Activated T-helper 2 cell treated with anti-CD3 and anti-CD28 coated beads, Interferon-gamma antibody, Interleukin-2, Interleukin-4, amounts not matched to agents 10 μg/mL and 5 μg/mL and 100 μg/mL, durations not matched to agents 14 hours and 24 hours and 36 hours (primary cell): Measurements from ENCODE around the gene PVALEF. TPM values are rescaled to one million over a fixed set of nuclear protein-coding genes. Genes with fewer than 3 reads are reported as not detected.

Experiments
- total RNA-seq: library from RNA; stranded (reverse); gene quantifications from 2 replicates; pipeline ENCODE4 v1.2.3, GENCODE V29; 2022

PVALEF gene
- total RNA-seq, 1 donor from 2014 or later, result not detected

Other genes starting within 250 kb of the PVALEF start
- gene CHMP6, start 173.7 kb upstream of the PVALEF start, total RNA-seq, result 29.5 and 36.9 TPM in 2 replicates
- 5.3 TPM in 2 replicates for gene BAIAP2, start 130.4 kb upstream of the PVALEF start, total RNA-seq
- 0.48 and 0.89 TPM in 2 replicates for gene AATK, start 714 bp downstream of the PVALEF start, total RNA-seq
- 14.0 and 14.8 TPM in 2 replicates for gene CEP131, start 57.5 kb downstream of the PVALEF start, total RNA-seq
- gene TEPSIN, start 73.5 kb downstream of the PVALEF start, total RNA-seq, result 33.4 and 39.1 TPM in 2 replicates
- 57.7 and 58.1 TPM in 2 replicates for gene NDUFAF8, start 73.8 kb downstream of the PVALEF start, total RNA-seq
- gene SLC38A10, start 129.8 kb downstream of the PVALEF start, total RNA-seq, result 102 and 116 TPM in 2 replicates
- 0.90 and 0.91 TPM in 2 replicates for gene BAHCC1, start 229.9 kb downstream of the PVALEF start, total RNA-seq